ENCODE measurements around the gene CABLES1.

CABLES1 gene

DNA sequence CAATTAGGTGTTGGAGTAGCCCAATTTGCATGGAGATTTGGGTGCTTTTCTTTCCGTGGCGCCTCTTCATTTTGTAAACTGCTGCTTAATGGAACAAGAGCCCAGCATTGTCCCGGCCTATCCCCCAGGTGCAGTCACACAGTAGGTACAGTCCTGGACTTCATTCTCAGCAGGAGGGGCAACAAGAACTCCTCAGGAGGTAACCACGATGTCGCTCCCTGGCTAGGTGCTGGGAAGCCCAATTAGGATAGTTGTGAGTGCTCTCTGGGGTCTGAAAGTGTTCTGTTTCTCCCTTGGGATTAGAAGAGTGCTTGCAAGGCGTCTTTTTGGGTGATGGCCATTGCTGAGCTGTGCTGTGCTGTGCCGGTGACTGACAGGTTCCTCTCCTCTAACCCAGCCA is 53.8 kb downstream of the CABLES1 start:
- H3K27ac ChIP-seq = no peak overlapping the region

DNA sequence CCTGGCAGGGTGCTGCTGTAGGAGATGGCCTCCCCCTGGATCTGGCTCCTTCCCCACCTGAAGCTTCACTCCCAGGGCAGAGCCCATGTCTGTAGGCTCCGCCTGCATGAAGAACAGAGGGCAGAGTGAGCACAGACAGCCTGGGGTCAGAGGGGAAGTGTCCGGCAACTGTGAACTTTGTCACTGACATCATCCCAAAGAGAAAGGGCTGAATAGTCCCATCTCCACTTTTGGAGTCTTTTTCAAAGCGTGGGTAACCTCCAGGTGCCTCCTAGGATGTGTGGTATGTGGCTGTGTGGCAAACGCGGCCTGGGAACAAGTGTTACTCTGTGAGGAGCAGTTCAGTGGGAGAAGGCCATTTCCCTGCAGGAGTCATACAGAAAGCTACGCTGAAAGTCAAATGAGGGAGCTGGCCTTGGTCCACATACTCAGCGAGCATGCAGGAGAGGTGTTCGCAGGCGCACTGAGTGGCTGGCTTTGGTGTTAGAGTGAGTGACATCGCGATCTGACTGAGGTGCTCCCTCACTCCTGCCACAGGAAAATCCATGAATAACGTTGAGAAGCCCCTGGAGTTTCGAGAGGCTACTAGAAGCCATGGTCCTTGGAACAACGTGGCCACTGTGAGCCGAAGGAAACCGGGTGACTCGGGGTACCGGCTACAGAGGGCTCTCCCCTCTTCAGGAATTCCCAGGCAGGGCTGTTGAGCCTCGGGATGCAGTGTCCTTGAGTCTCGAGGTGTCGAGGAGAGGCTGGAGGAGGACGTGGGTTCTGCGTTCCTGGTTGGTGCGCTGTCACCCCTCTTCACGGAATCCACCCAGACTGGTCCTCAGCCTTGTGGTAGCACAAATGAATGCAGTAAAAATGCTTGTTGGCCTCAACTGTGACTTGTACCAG is 54.7 kb downstream of the CABLES1 start:
- H3K27ac ChIP-seq = no peak overlapping the region
- no peak for DNase-seq (ENCODE audit: low read depth, low spot score)

More for the DNA sequence above, 53.8 kb downstream of the CABLES1 start:
- no peak for DNase-seq (ENCODE audit: low read depth, low spot score)

DNA sequence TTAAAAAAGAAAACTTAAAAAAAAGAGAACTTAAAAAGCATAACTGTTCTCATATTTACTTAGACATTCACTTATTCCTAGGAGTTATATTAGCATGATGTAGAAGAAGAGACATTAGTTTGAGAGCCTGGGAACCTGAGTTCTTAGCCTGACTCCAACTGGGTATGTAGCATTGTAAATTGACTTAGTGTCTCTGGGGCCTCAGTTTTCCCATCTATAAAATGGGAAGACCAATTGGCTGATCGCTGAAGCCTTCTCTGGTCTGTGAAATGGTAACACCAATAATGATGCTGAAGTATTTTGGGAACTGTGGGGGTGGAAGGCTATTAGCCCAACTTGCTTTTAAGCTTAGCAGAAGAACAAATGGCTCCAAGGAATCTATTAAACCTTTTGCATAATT is 55.9 kb downstream of the CABLES1 start:
- no peak for DNase-seq (ENCODE audit: low read depth, low spot score)
- no peak overlapping the region for H3K27ac ChIP-seq

DNA sequence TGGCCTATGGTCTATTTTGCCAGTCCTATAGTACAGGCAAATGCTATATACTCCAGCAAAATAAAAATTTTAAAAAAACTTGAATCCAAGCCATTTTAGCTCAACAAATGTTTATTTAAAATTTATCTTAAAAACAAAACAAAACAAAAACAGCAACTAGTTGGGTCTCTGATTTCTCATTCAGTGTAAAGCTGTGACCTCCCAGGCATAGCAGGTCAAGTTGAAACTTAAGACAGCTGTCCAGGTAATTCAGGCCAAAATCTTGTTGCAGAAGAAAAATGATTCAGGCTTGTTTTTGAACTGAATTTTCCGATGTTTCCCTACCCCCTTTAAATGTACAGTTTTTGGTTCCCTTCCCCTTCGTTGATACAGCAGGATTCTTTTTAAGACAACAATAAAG is 58.5 kb downstream of the CABLES1 start:
- H3K27ac ChIP-seq = no peak overlapping the region

DNA sequence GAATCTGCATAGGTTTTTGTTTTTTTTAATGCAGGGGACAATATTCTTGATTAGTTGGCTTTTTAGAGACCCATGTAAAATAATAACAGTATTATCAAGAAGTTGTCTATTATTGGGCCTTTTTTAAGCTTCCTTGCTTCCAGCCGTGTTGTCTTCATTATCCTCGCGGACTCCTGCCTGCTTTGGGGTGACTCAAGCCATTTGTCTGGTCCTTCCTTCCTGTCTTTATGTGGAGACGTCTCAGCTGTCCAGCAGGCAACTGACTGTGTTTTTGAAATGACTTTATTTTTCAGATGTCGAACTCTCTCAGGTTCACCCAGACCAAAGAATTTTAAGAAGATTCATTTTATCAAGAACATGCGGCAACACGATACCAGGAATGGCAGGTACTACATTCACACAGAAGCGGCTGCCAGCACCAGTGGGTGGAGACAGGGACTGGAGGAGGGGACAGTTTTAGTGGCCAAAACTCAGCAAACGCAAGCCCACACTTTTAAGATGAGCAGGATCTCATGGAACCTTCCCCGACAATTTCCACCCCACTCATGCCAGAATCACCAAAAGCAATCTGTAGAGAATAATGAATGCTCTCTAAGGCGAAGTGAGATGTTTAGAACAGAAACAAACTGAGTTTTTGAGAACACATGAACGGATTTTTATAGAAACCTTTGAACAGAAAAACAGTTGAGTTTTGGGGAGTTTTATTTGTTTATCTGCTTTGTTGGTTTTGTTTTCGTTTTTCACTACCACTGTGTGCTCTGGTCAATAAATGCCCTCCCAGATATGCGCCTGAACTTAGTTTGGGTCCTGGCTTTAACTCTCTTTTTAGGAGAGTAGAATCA is 59.1 kb downstream of the CABLES1 start:
- H3K27ac ChIP-seq = no peak overlapping the region
- DNase-seq (ENCODE audit: low read depth, low spot score) = no peak

More for the DNA sequence above, 58.5 kb downstream of the CABLES1 start:
- DNase-seq (ENCODE audit: low read depth, low spot score) = no peak

DNA sequence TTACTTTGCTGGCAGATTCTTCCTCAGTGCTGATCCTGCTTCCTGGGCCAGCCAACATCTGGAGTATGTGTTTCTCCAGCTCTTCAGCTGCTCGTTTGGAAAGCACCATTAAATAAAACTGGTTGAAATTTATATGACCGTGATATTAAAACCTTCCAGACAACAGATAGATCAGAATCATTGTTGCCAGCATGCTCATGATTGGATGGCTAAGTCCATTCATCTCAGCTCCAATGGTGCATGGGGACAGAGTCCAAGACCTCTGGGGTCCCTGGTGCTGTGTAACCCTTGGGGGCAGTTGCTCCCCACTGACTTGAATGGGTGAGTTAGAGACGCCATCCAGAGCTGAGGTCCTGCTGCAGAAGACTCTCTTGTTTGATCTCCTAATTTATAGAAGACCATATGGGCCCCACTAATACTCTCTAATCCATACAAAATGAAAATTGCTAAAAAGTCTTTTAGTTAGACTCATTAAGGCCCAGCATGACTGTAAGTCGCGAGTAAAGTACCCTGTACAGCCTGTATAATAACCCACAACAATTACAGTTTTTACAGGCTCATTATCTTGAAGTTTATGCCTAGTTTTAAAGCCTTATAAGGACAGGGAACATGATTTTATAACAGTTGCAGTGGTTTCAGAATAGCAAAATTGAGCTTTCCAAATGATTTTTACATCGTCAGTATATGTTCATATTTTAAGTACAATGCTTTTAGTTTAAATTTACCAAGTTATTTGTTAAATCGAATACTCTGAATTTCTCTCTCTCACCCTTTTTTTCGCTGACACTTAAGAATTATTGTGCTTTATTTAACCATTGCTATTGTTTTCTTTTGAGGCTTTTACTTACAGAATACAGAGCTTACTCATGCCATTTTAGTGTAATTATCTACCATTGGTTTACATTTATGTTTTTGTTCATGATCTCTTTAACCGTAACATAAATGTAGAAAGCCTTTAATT is 60.0 kb downstream of the CABLES1 start:
- DNase-seq (ENCODE audit: low read depth, low spot score) = no peak
- no peak overlapping the region for H3K27ac ChIP-seq

DNA sequence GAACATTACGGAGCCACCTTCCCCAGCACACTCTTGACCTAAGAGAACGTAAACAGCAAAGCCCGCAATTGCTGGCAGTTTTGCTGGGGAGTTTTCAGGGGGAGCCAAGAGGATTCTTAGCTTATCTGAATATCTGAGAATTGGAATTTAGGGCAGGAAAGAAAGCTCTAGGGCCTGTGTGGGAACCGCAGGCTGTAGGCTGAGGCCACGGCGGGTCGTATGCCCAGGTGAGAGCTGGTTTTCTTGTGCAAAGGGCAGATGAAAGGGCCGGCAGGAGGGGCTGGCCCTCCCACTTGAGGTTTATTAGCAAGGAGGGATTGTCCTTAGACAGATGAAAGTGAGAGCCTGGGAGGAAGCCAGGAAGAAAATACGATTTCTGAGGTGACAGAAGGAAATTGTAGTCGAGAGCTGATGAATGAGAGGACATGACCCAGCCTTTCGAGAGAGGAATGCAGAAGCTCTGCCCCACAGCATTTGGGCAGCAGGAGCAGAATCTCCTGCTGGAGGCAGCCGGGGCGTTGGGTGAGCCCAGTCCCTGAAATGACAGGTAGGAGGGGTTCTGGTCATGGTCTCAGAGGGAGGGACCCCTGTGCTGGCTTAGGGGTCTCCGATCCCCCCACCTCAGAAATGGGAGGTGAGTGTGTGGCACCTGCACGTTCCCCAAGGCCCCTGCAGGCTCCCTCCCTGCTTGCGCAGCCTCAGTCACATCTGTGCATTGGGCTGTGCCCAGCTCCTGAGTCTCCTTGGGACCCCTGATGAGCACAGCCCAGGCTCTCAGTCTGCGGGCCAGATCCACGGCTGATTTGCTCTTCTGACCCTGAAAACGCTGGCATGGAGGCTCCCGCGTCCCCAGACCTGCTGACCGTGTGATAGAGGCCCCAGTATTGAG is 61.1 kb downstream of the CABLES1 start:
- H3K27ac ChIP-seq = no peak overlapping the region
- no peak for DNase-seq (ENCODE audit: low read depth, low spot score)

DNA sequence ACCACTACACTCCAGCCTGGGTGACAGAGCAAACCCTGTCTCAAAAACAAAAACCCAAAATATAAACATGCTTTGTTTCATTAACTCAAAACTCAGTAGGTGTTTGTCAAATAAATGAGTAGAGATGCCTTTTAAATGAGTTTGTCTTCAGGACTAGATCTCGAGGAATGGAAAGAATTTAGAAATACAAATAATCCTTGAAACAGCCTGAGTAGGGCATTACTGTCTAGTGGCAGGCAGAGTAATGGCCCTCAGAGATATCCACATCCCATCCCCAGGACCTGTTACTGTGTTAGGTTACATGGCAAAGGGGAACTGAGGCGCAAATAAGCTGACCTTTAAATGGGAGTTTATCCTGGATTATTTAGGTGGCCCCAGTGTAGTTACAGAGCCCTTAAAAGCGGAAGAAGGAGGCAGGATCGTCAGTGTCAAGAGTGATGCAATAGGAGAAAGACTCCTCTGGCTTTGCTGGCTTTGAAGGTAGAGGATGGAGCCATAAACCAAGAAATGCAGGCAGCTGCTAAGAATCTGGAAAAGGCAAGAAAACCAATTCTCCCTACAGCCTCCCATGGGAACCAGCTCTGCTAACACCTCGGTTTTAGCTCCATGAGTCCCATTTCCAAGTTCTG is 63.0 kb downstream of the CABLES1 start:
- no peak for DNase-seq (ENCODE audit: low read depth, low spot score)
- H3K27ac ChIP-seq = no peak overlapping the region

DNA sequence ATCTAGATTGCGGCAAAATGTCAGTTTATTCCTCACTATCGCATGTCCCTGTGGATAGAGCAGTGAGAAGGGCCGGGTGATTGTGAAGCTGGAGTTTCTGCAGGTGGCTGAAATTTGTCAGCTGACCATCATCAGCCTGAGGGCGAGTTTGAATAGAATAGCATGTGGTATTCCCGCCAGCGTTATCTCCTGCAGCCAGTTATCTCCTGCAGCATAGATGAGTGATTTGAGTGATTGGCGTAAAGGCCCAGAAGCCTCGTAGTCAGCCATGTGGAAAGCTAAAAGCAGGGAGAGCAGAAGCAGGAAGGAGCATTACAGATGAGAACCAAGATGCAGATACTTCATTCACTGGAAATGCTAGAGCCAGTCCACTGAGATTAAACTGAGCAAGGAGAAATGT is 65.5 kb downstream of the CABLES1 start:
- no peak overlapping the region for H3K27ac ChIP-seq
- no peak for DNase-seq (ENCODE audit: low read depth, low spot score)

DNA sequence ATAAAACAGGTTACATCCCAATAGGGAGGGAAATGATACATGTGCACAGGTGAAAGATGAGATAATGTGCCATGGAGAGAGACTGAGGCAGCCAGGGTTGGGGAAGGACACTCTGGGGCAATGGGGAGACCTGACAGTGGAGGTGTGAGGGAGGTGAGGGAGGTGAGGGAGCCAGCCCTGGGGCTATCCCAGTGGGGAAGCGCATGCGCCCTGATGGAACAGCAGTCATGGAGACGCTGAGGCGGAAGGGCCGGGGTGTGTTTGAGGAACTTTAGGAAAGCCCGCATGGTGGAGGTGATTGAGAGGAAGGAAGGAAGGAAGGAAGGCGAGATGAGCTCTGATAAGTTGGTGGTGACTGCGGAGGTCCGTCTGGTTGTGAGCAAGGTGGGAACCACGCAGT is 66.5 kb downstream of the CABLES1 start:
- H3K27ac ChIP-seq = no peak overlapping the region
- DNase-seq (ENCODE audit: low read depth, low spot score) = no peak

DNA sequence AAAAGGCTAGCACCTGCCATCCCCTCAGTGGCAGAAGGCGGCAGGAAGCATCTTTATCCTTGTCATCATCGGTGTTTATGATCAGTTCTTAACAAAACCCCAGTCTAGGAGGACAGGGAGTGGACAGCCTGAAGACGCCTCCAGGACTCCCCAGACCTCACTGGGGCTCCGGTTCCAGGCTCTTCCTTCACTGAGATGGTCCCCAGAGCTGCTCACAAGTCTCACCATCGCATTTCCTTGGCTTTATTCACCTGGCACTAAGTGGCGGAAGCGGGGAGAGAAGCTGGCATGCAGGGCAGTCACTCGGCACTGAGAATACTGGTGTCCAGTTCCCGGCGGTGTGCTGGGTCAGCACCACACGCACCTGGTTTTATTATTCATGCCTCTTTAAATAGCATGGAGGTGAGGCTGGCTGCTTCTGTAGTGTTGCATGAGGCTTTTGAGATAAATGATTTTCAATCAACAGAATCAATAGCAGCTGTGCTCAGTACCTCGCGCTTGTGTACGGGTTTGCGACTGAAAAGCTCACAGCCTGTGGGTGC is 68.7 kb downstream of the CABLES1 start:
- DNase-seq (ENCODE audit: low read depth, low spot score) = no peak
- no peak overlapping the region for H3K27ac ChIP-seq

DNA sequence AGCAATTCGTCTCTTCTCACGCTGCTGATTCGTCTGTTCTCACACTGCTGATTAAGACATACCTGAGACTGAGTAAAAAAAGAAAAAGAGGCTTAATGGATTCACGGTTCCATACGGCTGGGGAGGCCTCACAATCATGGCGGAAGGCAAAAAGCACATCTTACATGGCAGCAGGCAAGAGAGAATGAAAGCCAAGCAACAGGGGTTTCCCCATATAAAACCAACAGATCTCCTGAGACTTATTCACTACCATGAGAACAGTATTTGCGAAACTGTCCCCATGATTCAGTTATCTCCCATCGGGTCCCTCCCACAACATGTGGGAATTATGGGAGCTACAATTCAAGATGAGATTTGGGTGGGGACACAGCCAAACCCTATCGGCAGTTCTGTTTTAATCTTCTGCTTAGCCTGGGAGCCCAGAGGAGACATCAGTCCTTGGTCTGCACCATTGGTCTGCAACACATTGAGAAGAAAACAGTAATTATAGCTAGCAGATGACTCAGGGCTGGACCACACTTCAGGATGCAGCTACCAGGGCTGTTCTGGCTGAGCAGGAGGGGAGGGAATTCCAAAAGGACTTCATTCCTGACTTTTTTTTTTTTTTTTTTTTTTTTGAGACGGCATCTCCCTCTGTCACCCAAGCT is 69.4 kb downstream of the CABLES1 start:
- H3K27ac ChIP-seq = no peak overlapping the region
- no peak for DNase-seq (ENCODE audit: low read depth, low spot score)

DNA sequence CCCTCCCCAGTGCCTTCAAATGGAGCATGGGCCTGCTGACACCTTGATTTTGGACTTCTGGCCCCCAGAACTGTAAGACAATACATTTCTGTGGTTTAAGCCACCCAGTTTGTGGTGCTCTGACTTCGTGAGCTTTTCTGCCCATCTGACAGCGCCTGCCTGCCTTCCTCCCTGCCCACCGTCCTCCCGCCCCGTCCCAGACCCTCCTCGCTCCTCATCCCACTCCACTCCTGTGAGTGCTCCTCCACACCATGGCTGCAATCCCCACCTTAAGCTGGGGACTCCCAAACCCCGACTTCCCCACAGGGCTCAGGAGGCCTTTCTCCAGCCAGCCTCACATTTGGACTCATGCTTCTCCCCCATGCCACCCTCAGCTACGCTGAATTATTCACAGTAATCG is 70.7 kb downstream of the CABLES1 start:
- H3K27ac ChIP-seq = no peak overlapping the region
- no peak for DNase-seq (ENCODE audit: low read depth, low spot score)

DNA sequence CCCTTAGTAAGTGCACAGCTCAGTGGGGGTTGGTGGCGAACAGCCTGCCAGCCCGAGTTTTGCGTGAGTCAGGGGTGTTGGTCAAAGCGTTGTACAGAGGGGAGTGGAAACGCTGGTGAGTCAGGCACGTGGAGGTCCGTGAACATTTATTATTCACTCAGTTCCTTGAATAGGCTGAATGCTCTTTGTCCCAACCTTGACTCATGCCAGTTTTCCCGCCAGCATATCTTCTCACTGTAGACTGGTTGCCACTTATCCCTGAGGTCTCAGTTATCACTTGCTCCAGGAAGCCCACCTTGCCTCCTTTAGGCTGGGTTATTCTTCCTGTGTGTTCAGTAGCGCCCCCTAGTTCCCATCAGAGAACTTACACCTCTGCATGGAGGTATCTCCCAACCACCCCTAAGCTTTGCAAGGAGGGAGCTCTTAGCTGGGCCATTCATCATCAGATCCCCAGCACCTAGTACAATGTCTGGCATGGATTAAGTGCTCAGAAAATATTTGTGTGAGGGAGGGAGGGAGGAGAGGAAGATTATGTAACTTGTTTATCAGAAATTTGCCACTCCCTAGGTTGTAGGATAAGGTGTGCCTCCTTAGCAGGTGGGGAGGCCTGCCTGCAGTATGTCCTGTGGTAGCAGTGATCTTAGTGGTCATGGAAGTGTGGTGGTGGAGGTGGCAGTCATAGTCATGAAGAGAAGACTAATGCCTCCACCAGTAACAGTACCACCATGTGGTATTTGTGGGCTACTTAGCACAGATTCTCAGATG is 72.1 kb downstream of the CABLES1 start:
- no peak for DNase-seq (ENCODE audit: low read depth, low spot score)

DNA sequence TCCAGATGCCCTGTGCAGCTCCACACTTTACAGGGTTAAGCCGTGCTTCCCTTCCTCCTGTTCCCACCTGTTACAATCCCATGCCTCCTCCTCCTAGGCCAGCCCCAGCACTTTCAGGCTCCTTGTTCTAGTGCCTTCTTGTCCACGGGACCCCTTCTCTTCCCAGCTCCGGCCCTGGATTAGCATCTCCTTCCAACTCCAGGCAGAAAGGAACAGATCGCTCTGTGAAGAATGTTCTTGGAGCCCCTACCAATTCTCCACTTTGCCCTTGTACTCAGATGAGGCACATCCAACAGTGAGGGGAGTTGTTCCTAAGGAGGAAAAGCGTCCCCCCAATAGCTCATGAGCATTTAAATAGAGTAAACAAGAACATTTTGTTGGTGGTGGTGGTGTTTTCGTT is 72.7 kb downstream of the CABLES1 start:
- no peak overlapping the region for H3K27ac ChIP-seq
- no peak for DNase-seq (ENCODE audit: low read depth, low spot score)

More for the DNA sequence above, 72.1 kb downstream of the CABLES1 start:
- H3K27ac ChIP-seq = no peak overlapping the region

DNA sequence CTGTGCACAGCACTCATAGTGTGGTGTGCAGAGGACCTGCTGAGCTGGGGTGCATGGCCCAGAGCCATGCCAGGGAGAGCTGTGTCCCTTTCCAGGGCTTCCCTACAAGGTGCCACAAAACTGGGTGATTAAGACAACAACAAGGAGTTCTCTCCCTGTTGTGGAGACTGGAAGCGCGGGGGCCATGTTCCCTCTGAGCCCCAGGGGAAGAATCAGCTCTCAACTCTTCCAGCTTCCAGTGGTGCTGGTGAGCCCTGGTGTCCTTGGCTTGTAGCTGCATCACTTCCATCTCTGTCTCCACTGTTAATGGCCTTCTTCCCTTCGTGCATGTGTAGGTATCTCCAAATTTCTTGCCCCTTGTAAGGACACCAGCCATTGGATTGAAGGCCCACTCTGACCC is 73.3 kb downstream of the CABLES1 start:
- no peak for DNase-seq (ENCODE audit: low read depth, low spot score)
- no peak overlapping the region for H3K27ac ChIP-seq

DNA sequence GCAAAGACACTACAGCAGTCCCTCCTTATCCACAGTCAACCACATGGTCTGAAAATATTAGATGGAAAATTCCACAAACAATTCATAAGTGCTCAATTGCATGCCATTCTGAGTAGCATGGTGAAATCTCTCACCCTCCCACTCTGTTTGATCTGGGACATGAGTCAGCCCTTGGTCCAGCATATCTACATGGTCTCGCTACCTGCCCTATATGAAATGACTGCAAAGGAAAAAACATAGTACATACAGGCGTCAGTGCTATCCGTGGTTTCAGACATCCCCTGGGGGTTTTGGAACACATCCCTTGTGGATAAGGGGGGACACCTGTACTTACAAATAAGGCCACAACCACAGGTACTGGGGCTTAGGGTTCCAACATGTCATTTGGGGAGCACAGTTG is 73.7 kb downstream of the CABLES1 start:
- no peak overlapping the region for H3K27ac ChIP-seq
- no peak for DNase-seq (ENCODE audit: low read depth, low spot score)
